Colonic mucosa (tissue), 4 donors: ENCODE results near the gene CNNM3. TPM values are rescaled to one million over a fixed set of nuclear protein-coding genes. Genes with fewer than 3 reads are reported as not detected.

Source experiments
- DNase-seq: peaks from one replicate; pipeline ENCODE4 v3.0.0-alpha.2; 2020
- H3K27ac ChIP-seq: fragments of 200-600 bp; one replicate; pipeline ENCODE4 v1.8.0; 2021
- H3K27me3 ChIP-seq: fragments of 200-600 bp; one replicate; pipeline ENCODE4 v1.8.0; 2021
- H3K36me3 ChIP-seq: fragments of 200-600 bp; one replicate; pipeline ENCODE4 v1.8.0; 2021
- H3K4me1 ChIP-seq: fragments of 200-600 bp; one replicate; pipeline ENCODE4 v1.8.0; 2021; ENCODE audit warnings: mild to moderate bottlenecking
- H3K4me3 ChIP-seq: fragments of 200-600 bp; one replicate; pipeline ENCODE4 v1.8.0; 2021
- H3K9ac ChIP-seq, 2 donors: one replicate each; pipeline ENCODE4 v1.7.0; 2013; ENCODE audit warnings: control low read depth in 2 of 2, low read depth in 2 of 2, low read length in 2 of 2
- H3K9me3 ChIP-seq: fragments of 200-600 bp; one replicate; pipeline ENCODE4 v1.8.0; 2021
- intact Hi-C: fragments of 100-400 bp; cut with DNase I; formaldehyde crosslinking; loops from one replicate; pipeline ENCODE4 v1.14.1; 2022
- total RNA-seq, 2 donors: library from RNA; stranded (reverse); fragmentation: NEBNext Ultra II Directional in 1 of 2; extraction: Animal tissue kit (Norgen Biotek cat#: 25700) in 1 of 2; gene quantifications; one replicate each; pipeline ENCODE4 v1.2.1, GENCODE V29; 2021
- TF ChIP-seq, protein P1 (sequence below): fragments of 200-600 bp; IDR thresholded peaks from one replicate; pipeline ENCODE4 v1.8.0; 2022; ENCODE audit warnings: antibody characterized with exemption, mild to moderate bottlenecking
- donor health status: healthy.
- donor health status: DM: no; HTN: no; CAD: no.
- donor health status: DM: no; HTN: no; CAD: no.

CNNM3 gene
- total RNA-seq, 2 donors from 2014 or later: 24.4 to 33.0 TPM

DNA sequence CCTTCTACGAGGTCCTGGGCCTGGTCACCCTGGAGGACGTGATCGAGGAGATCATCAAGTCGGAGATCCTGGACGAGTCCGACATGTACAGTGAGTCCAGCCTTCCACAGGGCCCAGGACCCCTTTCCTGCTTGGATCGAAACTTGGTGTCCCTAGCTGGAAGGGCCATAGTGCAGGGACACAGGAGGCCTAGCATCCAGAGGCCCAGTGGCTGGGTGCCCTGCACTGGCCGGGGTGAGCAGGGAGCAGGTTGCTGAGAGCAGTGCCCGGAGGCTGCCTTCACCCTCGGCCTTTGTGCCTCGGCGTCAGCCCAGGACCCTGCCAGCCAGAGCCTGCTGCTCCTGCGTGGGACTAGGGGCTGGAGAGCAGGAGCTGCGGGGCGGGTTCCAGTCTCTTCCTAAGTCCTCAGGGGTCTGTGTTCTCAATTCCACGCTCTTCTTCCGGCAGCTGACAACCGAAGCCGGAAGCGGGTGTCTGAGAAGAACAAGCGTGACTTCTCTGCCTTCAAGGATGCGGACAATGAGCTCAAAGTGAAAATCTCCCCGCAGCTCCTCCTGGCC lies 18.9 kb upstream of the CNNM3 start:
- H3K27me3 ChIP-seq: no peaks in the 10 kb centered on the region
- intact Hi-C loops: no loop called here
- DNase-seq: no peak
- no peaks in the 10 kb centered on the region for H3K4me1 ChIP-seq
- H3K36me3 ChIP-seq: peaks cover 3% of the 10 kb centered on the region
- H3K9ac ChIP-seq: no peak overlapping the region
- no peak overlapping the region for H3K27ac ChIP-seq
- TF ChIP-seq, protein P1, sequence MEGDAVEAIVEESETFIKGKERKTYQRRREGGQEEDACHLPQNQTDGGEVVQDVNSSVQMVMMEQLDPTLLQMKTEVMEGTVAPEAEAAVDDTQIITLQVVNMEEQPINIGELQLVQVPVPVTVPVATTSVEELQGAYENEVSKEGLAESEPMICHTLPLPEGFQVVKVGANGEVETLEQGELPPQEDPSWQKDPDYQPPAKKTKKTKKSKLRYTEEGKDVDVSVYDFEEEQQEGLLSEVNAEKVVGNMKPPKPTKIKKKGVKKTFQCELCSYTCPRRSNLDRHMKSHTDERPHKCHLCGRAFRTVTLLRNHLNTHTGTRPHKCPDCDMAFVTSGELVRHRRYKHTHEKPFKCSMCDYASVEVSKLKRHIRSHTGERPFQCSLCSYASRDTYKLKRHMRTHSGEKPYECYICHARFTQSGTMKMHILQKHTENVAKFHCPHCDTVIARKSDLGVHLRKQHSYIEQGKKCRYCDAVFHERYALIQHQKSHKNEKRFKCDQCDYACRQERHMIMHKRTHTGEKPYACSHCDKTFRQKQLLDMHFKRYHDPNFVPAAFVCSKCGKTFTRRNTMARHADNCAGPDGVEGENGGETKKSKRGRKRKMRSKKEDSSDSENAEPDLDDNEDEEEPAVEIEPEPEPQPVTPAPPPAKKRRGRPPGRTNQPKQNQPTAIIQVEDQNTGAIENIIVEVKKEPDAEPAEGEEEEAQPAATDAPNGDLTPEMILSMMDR: no peak
- no peaks in the 10 kb centered on the region for H3K9me3 ChIP-seq
- H3K4me3 ChIP-seq: no peak overlapping the region

DNA sequence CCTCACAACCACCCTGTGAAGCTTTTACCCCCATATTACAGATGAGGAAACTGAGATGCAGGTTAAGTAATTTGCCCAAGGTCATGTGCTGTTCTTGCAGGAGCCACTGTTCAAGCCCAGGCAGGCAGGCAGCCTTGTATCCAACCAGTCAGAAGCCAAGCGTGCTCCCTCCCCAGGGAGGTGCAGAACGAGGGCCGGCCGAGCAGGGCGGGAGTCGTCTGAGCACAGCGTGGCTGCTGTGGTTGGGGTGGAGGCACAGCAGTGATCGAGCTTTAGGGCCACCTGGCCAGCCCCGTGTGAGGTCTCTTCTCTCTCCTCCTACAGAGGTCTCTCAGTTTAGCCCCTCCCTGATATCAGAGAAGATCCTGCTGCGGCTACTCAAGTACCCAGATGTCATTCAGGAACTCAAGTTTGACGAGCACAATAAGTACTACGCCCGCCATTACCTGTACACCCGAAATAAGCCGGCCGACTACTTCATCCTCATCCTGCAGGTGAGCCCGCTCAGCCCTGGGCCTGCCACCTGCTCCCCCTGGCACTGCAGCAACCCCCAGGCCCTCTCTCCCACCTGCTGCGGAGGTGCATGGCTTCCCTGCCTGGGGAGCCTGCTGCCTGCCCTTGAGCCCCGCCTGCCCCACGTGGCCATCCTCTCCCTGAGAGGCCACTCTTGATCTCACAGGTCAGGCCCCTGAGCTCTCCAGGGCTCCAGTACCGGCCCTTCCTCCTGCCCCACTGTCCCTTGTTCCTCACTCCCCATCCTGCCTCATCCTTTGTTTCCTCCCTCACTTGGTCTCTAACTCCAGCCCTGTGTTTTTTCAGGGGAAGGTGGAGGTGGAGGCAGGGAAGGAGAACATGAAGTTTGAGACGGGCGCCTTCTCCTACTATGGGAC lies 17.1 kb upstream of the CNNM3 start:
- Histone ChIP-seq H3K4me3 (no peak overlapping the region), H3K36me3 (peaks cover 5% of the 10 kb centered on the region), H3K4me1 (no peaks in the 10 kb centered on the region), H3K9me3 (no peaks in the 10 kb centered on the region), H3K27me3 (no peaks in the 10 kb centered on the region), H3K9ac (no peak overlapping the region), H3K27ac (no peak overlapping the region)
- intact Hi-C loops: no loop called here
- DNase-seq: no peak
- TF ChIP-seq, protein P1: no peak

DNA sequence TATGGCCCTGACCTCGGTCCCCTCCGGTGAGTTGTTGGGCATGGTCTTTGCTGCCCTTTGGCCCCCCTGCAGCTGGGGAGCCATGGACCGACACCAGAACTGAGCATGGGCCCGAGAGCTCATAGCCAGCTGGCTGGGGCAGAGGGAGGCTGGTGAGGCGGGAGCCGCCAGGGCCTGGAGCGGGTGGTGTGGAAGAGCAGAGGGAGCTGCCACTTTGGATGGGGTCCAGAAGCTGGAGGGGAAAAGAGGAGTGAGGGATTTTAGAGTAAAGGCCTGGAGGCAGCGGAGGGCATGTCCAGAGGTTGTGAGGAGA lies 16.5 kb upstream of the CNNM3 start:
- Histone ChIP-seq H3K4me1 (no peaks in the 10 kb centered on the region), H3K9ac (no peak overlapping the region), H3K36me3 (peaks cover 5% of the 10 kb centered on the region), H3K27me3 (no peaks in the 10 kb centered on the region), H3K4me3 (no peak overlapping the region), H3K9me3 (no peaks in the 10 kb centered on the region), H3K27ac (no peak overlapping the region)
- TF ChIP-seq, protein P1: no peak
- DNase-seq: no peak
- intact Hi-C loops: no loop called here

DNA sequence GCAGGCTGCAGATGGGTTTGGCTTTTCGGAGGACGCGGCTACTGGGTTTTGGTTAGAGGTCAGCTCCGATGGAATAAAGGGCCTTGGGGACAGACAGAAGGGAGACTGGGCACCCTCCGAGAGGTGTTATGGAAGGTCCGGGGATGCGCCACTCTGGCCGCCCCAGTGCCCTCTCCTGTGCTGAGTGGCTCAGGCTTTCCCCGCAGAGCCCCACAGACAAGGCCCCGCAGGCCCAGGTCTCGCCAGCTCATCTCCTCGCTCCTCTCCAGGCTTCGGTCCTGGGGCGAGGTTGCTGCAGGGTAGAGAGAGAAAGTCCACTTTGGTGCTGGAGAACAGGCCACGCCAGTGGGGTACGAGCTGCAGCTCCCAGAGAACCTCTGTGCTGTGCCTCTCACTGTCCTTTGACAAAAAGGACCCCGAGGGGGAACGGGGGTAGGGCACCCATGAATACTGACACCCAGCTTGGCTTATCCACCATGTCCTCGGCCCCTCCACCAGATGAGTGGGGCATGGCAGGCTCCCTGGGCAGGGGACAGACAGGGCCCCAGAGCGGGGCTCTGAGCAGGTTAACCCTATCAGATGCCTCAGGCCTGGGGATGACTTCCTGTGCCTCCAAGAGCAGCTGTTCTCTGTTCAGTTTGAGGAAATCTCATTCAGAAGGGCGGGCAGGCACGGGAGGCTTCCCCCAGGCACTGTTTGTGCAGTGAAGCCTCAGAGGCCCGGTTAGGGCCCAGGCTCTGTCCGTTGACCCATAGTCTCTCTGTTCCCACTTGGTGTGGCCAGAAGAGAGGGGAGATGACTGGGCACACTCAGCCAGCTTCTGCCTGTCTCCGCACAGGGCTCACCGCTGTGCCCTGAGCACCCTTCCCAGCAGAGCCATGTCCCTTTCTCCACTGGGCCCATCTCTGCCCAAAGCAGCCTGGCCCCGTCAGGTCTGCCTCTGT lies 15.7 kb upstream of the CNNM3 start:
- Histone ChIP-seq H3K27me3 (no peaks in the 10 kb centered on the region), H3K4me1 (no peaks in the 10 kb centered on the region), H3K27ac (no peak overlapping the region), H3K9me3 (no peaks in the 10 kb centered on the region), H3K9ac (peak overlapping the region in 1 of 2 donors; percentile 38), H3K36me3 (peaks cover 5% of the 10 kb centered on the region), H3K4me3 (no peak overlapping the region)
- no peak for DNase-seq
- intact Hi-C loops: loop anchor here (5.0 to 10.0 kb wide), 2 partner anchors 38 to 186 kb away; partner anchors contain the start of gene CNNM4
- TF ChIP-seq, protein P1: no peak
